ENCODE results near the gene VAMP1. TPM values are rescaled to one million over a fixed set of nuclear protein-coding genes. Genes with fewer than 3 reads are reported as not detected.
"Not testable (repeated sequence)": the region's sequence is repeated elsewhere in the genome, so short reads cannot be mapped to it uniquely, and the experiment has no call there.

Gene VAMP1
- total RNA-seq, 1 donor from 2014 or later: 14.0 TPM

DNA sequence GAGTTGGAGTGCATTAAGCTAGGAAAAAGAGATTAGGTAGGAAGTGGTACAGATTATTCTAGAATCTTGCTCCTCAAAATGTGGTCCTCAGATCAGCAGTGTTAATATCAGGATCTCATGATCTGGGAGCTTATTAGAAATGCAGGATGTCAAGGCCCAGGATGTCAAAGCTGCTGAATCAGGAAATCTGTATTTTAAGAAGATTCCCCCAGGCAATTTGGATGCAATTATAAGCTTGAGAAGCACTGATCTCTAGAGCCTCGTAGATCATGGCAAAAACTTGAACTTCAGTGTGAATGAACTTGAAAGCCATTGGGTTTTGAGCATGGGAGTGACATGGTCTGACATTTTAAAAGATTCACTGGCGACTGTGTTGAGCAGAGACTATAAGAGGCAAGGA lies 30.0 kb upstream of the VAMP1 start:
- no peak for TF ChIP-seq CTCF (IDR thresholded peaks at IDR 0.05; ENCODE audit: partially characterized antibody, unreplicated experiment)
- Mint-ChIP-seq H3K4me3 (ENCODE audit: unreplicated experiment) (no peak overlapping the region), H3K27ac (ENCODE audit: unreplicated experiment) (no peak overlapping the region), H3K4me1 (ENCODE audit: low read depth, unreplicated experiment) (no peaks in the 10 kb centered on the region), H3K27me3 (ENCODE audit: unreplicated experiment) (no peaks in the 10 kb centered on the region), H3K36me3 (ENCODE audit: unreplicated experiment) (no peaks in the 10 kb centered on the region), H3K9me3 (ENCODE audit: unreplicated experiment) (no peaks in the 10 kb centered on the region)
- no peak for DNase-seq

DNA sequence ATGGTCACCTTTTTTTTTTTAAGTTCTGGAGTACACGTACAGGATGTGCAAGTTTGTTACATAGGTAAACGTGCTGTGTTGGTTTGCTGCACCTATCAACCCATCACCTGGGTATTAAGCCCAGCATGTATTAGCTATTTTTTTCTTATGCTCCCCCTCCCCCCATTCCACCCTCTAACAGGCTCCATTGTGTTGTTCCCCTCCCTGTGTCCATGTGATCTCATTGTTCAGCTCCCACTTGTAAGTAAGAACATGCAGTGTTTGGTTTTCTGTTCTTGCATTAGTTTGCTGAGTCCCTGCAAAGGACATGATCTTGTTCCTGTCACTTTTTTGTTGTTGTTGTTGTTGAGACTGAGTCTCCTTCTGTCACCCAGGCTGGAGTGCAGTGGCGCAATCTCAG lies 26.8 kb upstream of the VAMP1 start:
- not testable (repeated sequence) for H3K4me3 Mint-ChIP-seq (ENCODE audit: unreplicated experiment); H3K27me3 Mint-ChIP-seq (ENCODE audit: unreplicated experiment)

GRCh38 chr12:6494968-6495367 lies 24.5 kb upstream of the VAMP1 start:
- Mint-ChIP-seq H3K4me3 (ENCODE audit: unreplicated experiment) (peak overlapping the region; percentile 94), H3K4me1 (ENCODE audit: low read depth, unreplicated experiment) (peaks cover 13% of the 10 kb centered on the region), H3K27ac (ENCODE audit: unreplicated experiment) (no peak overlapping the region), H3K36me3 (ENCODE audit: unreplicated experiment) (no peaks in the 10 kb centered on the region), H3K9me3 (ENCODE audit: unreplicated experiment) (peaks cover 3% of the 10 kb centered on the region), H3K27me3 (ENCODE audit: unreplicated experiment) (peaks cover 5% of the 10 kb centered on the region)
- no peak for TF ChIP-seq CTCF (IDR thresholded peaks at IDR 0.05; ENCODE audit: partially characterized antibody, unreplicated experiment)
- DNase-seq: no peak

More for the DNA sequence above, 26.8 kb upstream of the VAMP1 start:
- H3K36me3 Mint-ChIP-seq (ENCODE audit: unreplicated experiment); H3K9me3 Mint-ChIP-seq (ENCODE audit: unreplicated experiment); DNase-seq; H3K27ac Mint-ChIP-seq (ENCODE audit: unreplicated experiment): not testable (repeated sequence)
- peaks cover 11% of the 10 kb centered on the region for H3K4me1 Mint-ChIP-seq (ENCODE audit: low read depth, unreplicated experiment)

DNA sequence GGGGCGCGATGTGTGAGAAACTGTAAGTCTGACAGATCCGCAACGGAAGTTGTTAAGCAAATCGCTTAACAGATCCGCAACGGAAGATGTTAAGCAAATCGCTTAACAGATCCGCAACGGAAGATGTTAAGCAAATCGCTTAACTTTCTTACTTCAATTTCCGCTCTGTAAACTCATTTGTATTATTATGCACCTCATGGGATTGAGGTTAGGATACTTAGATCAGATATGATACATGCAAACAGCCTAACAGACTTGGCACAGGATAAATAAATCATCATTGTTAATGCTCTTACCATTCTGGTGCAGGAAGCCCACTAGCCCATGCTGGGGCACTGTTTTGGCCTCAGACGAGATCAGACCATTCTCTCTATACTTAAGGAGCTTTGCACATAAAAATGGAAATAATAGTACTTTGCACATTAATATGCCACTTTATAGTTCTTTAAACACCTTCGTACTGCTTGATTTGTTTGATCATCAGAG lies 23.8 kb upstream of the VAMP1 start:
- peak overlapping the region; percentile 56 for H3K27ac Mint-ChIP-seq (ENCODE audit: unreplicated experiment)
- H3K27me3 Mint-ChIP-seq (ENCODE audit: unreplicated experiment): peaks cover 5% of the 10 kb centered on the region
- peaks cover 3% of the 10 kb centered on the region for H3K9me3 Mint-ChIP-seq (ENCODE audit: unreplicated experiment)
- peak overlapping the region; percentile 94 for H3K4me3 Mint-ChIP-seq (ENCODE audit: unreplicated experiment)
- DNase-seq: no peak
- no peaks in the 10 kb centered on the region for H3K36me3 Mint-ChIP-seq (ENCODE audit: unreplicated experiment)
- no peak for TF ChIP-seq CTCF (IDR thresholded peaks at IDR 0.05; ENCODE audit: partially characterized antibody, unreplicated experiment)
- peaks cover 13% of the 10 kb centered on the region for H3K4me1 Mint-ChIP-seq (ENCODE audit: low read depth, unreplicated experiment)

DNA sequence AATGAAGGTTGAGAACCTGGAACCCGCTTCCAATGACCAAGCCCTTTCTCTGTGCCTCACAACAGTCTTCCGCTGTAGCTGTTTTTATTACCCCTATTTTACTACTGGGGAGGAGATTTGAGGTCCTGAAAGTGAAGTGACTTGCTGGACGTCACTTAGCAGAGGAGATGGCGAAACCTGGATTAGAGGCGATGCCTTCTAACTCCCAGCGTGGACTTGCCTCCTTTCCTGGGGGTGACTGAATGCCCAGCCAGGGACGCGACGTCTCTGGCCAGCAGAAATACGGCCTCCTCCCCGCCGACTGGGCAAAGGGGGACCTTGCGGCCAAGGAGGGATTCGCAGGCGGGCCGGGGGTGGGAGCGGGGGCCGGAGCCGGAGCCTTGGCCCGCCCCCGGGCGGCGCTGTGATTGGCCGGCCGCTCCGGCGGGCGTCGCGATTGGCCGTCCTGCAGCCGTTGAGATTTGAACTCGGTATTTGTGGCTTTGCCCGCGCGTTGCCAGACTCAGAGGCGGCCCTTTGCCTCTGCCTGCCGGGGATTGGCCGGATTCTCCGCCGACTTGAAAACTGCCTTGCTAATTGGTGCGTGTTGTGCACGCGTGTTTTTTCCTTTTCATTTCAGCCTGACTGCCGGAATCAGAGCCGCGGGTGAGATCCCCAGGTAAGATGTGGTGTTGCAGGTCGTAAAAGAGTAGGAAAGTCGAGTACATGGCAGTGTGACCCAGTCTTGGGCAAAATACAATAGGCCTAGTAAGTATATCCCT lies 23.2 kb upstream of the VAMP1 start, which contains the start of gene NCAPD2:
NCAPD2 (plus strand) TSS at position 606 of the 761 bp plus-strand sequence. CDS start 997 bp downstream, outside the sequence.
- peak; percentile 42 for TF ChIP-seq CTCF (IDR thresholded peaks at IDR 0.05; ENCODE audit: partially characterized antibody, unreplicated experiment)
- peak; percentile 94 for DNase-seq
- no peaks in the 10 kb centered on the region for H3K36me3 Mint-ChIP-seq (ENCODE audit: unreplicated experiment)
- peak within 1 kb of the TSS; percentile 98 for H3K4me3 Mint-ChIP-seq (ENCODE audit: unreplicated experiment)
- H3K4me1 Mint-ChIP-seq (ENCODE audit: low read depth, unreplicated experiment): peaks cover 13% of the 10 kb centered on the region
- peaks cover 3% of the 10 kb centered on the region for H3K9me3 Mint-ChIP-seq (ENCODE audit: unreplicated experiment)
- H3K27ac Mint-ChIP-seq (ENCODE audit: unreplicated experiment): peak within 1 kb of the TSS; percentile 95
- peaks cover 5% of the 10 kb centered on the region for H3K27me3 Mint-ChIP-seq (ENCODE audit: unreplicated experiment)

All from glutamatergic neuron (in vitro differentiated cells).